Fibroblast of skin of left quadriceps (primary cell): ENCODE data around the gene TCF7L2.
A peak's percentile ranks its signal among the peaks of the same experiment; 100 is the strongest.

Experiments
- DNase-seq, 2 experiments: peaks; one replicate each; pipeline ENCODE4 v3.0.0-alpha.2; 2013; ENCODE audit warnings: low read depth in 2 of 2

The TCF7L2 gene

GRCh38 chr10:113176652-113177155 is 226.7 kb downstream of the TCF7L2 start:
- DNase-seq = no peak

- DNase-seq = no peak
Measured at GRCh38 chr10:113177156-113177935, 227.3 kb downstream of the TCF7L2 start.

DNA sequence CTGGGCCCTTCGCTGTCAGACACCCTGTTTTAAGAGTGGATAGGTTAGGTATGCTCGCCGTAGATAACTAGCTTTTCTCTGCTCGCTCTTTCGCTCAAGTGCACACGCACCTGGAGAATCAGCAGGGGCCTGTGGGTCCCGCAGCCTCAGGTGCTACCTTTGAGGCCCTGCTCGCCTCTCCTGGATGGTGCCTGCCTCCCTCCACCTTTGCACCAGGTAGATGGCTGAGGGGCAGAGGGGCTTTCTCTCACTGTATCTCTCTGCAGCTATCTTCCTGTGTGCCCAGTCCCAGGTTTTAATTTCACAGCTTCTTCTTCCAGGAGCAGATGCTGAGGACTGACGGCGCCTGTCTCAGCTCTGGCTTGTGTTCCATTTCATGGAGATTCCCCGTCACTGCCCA is 227.9 kb downstream of the TCF7L2 start:
- DNase-seq = no peak

DNA sequence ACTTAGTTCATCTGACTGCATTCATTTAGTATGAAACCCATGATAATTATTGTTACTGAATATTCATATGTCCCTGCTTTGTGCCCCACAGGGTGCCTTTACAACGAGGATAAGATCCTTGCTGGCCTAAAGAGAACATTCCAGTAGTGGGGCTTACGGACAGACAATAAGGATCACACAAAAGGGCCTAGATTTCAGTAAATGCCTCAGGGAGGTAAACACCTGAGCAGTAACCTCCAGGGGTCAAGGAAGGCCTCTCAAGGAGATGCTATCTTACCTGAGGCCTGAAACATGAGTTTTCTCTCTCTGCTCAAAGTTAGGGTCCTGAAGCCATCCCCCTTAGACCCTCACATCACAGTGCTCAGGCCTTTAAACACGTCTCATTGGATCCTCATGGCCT is 228.7 kb downstream of the TCF7L2 start:
- no peak for DNase-seq

DNA sequence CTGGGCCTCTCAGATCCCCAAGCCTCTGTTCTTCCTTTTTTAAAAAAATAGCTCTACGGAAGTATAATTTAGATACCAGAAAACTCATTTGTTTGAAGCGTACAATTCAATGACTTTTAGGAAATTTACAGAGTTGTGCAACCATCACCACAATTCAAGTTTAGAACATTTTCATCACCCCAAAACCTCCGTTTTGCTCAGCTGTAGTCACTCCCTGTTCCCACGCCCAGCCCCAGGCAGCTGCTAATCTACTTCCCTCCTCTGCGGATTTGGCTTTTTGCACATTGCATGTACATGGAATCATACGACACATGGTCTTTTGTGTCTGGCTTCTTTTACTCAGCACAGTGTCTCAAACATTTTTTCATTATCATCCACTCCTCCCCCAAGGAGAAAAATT is 229.2 kb downstream of the TCF7L2 start:
- no peak for DNase-seq

DNA sequence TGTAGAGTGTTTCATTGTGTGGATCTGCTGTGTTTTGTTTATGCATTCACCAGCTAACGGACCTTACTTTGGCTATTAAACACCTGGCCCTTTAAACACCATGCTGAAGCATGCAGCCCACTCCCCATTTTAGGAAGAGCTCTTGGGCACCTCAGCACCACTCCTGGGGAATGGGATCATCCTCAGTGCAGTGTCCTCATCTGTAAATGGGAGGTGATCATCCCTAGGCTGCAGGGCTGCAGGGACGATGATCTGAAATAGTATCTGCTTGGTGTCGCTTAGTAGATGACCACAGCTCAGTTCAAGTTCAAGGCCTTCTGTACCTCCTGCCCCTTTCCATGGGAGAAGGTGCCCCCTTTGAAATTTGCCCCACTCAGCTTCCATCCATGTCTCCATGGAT is 229.9 kb downstream of the TCF7L2 start:
- no peak for DNase-seq

- no peak for DNase-seq
Measured at GRCh38 chr10:113180401-113181154, 230.5 kb downstream of the TCF7L2 start.

DNA sequence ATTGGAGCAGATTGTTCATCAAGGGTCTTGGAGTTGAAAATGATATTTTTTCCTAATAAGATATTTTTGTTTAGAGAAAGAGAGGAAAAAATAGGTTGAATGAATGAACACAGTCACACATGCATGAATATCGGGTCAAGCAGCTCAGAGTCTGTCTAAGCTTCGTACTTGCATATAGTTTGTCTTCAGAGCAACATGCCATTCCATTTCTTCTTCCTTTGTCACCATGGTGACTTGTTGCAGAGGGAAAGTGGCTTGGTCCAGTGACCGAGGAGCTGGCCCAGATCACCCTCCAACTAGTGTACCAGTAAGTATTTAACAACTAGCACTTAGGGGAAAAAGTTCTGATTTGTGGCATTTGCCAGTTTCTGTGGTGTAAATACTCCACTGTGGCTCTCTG is 232.1 kb downstream of the TCF7L2 start:
- no peak for DNase-seq

DNA sequence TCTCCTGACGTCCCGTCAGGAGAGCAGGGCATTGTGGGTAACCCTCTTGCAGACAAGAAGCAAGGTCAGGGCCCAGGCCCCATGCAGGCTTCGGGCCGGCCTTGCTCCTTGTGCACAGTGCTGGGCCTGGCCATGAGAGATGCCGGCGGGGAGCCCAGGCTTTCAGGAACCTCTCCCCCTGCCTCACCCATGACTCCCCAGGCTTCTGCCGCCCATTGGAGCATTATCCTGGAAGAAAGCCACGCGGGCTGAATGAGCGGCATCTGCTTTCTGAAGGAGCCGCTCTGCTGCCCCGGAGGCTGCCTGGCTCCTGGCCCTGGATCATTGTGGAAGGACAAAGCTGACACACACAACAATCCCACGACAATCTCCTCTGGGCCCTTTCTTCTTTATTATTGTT is 233.5 kb downstream of the TCF7L2 start:
- DNase-seq = no peak

DNA sequence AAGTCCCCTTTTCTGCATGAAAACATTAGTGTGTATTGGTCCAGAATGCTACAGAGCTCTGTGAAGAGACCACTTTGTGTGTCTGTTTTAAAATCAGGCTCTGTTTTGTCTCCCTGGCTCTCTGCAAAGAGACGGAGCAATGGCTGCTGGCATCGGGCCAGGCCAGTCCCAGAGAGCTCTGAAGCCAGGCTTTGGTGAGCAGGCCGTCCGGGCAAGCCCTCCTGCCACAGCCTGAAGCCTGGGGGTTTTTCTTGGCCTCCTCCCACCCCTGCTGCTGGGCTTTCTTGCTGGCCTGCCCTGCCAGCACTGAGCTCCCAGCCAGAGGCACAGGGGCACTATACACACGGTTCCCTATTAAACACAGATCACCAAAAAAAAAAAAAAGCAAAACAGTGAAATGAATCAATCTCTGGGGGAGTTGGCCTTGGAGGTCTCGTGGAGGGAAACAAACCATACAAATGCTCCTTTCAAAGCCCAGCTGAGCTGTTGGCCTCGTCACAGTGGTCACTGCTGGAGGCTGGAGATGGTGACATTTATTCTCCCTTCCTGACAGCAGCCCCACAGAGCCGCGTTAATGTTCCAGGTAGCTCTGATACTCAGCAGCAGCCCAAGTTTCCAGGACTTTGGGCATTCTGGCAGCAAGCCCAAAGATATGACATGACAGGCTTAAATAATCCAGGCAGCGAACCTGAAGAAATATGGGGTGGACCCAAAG is 237.2 kb downstream of the TCF7L2 start:
- DNase-seq = no peak

DNA sequence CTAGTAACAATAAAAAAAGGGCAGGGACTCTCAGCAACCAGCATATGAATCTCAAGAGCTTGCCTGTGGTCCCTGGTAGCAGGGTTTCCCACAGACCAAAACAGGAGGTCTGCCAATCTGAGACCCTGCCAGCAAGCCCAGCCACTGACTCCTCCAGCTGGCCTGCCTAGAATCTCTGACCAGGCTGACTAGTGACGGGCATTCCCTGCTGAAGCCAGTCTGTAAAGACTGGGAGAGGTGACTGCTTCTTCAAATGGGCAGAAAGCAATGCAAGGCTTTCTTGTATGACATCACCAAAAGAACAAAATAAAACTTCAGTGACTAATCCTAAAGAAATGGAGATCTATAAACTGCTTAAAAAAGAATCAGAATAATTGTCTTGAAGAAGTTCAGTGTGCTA is 249.4 kb downstream of the TCF7L2 start:
- DNase-seq = peak; percentile 10 to 19

DNA sequence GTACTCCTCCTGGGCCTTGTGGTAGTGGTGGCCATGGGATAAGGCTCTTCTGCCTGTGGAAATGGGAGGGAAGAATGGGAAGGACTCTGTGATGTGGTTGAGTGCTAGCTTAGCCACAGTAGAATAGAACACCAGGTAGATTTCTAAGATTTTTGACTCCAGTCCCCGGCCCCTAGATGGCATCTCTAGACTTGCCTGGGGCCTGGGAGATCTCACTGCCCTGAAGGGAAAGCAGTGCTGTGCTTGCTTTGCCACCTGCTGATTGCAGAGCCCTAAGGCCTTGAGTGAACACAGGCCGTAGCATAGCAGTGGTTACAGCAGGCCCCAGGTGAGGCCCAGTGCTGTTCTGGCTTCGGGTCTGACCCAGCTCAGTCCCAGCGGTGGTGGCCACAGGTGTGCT is 252.0 kb downstream of the TCF7L2 start:
- DNase-seq = no peak

DNA sequence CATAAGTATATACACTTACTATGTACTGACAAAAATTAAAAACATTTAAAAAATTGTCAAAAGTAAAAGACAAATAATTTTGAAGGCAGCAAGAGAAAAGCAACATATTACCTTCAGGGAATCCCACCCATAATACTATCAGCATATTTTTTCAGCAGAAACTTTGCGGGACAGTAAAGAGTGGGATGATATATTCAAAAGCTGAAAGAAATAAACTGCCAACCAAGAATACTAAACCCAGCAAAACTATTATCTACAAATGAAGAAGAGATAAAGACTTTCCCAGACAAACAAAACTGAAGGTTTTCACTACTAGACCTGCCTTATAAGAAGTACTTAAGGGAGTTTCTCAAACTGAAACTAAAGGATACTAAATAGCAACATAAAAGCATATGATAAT is 257.9 kb downstream of the TCF7L2 start:
- DNase-seq = no peak

DNA sequence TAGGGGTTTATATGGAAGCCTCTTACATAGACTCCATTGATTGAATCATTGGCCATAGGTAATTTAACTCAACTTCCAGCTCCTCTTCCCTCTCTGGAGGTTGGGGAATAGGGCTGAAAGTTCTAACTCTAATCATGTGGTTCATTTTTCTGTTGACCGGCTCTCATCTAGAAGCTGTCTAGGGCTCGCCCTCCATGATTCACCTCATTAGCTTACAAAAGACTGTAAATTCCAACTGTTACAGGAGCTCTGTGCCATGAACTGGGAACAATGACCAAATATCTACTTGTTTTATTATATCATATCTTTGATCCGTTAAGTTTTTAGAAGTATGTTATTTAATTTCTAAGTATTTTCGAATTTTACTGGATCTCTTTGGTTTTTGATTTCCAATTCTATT is 263.0 kb downstream of the TCF7L2 start:
- no peak for DNase-seq

DNA sequence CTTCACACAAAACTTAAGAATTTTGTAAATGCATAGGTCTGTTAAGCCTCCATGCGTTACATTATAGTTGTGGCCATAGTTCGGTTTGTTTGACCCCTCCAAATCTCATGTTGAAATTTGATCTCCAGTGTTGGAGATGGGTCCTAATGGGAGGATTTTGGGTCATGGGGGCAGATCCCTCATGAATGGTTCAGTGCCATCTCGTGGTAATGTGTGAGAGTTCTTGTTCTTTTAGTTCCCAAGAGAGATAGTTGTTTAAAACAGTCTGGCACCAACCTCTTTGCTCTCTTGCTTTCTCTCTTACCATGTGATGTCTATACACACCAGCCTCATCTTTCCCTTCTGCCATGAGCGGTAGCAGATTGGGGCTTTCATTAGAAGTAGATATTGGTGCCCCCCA is 264.3 kb downstream of the TCF7L2 start:
- DNase-seq = no peak

DNA sequence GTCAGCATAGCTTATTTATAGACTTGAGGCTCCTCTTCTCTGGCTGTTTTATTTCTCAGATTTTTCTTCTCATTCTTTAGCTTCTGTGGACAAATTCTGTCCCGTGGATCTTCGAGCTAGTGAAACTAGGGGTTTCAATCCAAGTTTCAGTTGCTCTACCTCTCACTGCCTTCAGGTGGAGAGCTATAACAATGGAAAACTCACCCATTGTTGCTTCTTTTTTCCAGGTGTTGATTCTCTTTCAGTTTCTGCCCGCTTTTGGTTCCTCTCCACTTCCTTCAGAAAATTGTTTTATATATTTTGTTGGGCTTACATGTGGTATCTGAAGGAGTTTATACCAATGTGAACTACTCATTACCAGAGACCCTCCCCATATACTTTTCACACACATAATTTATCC is 266.1 kb downstream of the TCF7L2 start:
- DNase-seq = no peak
